ENCODE data around the gene ITGAE.
A peak's percentile ranks its signal among the peaks of the same experiment; 100 is the strongest.
"Not testable (repeated sequence)": the region's sequence is repeated elsewhere in the genome, so short reads cannot be mapped to it uniquely, and the experiment has no call there.

Gene ITGAE

GRCh38 chr17:3795390-3796102 is 5.4 kb downstream of the ITGAE start:
- DNase-seq (ENCODE audit: low read depth) = no peak

GRCh38 chr17:3794557-3795389 is 6.2 kb downstream of the ITGAE start:
- peak; percentile 49 for DNase-seq (ENCODE audit: low read depth)

GRCh38 chr17:3794152-3794551 is 6.8 kb downstream of the ITGAE start:
- DNase-seq (ENCODE audit: low read depth) = not testable (repeated sequence)

GRCh38 chr17:3793258-3793657 is 7.7 kb downstream of the ITGAE start:
- not testable (repeated sequence) for DNase-seq (ENCODE audit: low read depth)

GRCh38 chr17:3792481-3792880 is 8.5 kb downstream of the ITGAE start:
- DNase-seq (ENCODE audit: low read depth) = no peak

GRCh38 chr17:3788200-3788599 is 12.8 kb downstream of the ITGAE start:
- no peak for DNase-seq (ENCODE audit: low read depth)

- DNase-seq (ENCODE audit: low read depth) = not testable (repeated sequence)
Measured at GRCh38 chr17:3785323-3785722, 15.7 kb downstream of the ITGAE start.

GRCh38 chr17:3782751-3783150 is 18.2 kb downstream of the ITGAE start:
- DNase-seq (ENCODE audit: low read depth) = no peak

GRCh38 chr17:3780986-3781385 is 20.0 kb downstream of the ITGAE start:
- no peak for DNase-seq (ENCODE audit: low read depth)

GRCh38 chr17:3777366-3778120 is 23.4 kb downstream of the ITGAE start:
- no peak for DNase-seq (ENCODE audit: low read depth)

- DNase-seq (ENCODE audit: low read depth) = no peak
Measured at GRCh38 chr17:3773966-3774365, 27.0 kb downstream of the ITGAE start.

GRCh38 chr17:3773511-3773910 is 27.5 kb downstream of the ITGAE start:
- DNase-seq (ENCODE audit: low read depth) = peak; percentile 43

GRCh38 chr17:3772764-3773163 is 28.2 kb downstream of the ITGAE start:
- no peak for DNase-seq (ENCODE audit: low read depth)

- DNase-seq (ENCODE audit: low read depth) = peak; percentile 16
Measured at GRCh38 chr17:3771140-3771539, 29.8 kb downstream of the ITGAE start.

- DNase-seq (ENCODE audit: low read depth) = no peak
Measured at GRCh38 chr17:3770466-3770865, 30.5 kb downstream of the ITGAE start.

GRCh38 chr17:3768769-3769168 is 32.2 kb downstream of the ITGAE start:
- DNase-seq (ENCODE audit: low read depth) = no peak

GRCh38 chr17:3768341-3768740 is 32.6 kb downstream of the ITGAE start:
- no peak for DNase-seq (ENCODE audit: low read depth)

GRCh38 chr17:3766779-3767178 is 34.2 kb downstream of the ITGAE start:
- DNase-seq (ENCODE audit: low read depth) = no peak

- DNase-seq (ENCODE audit: low read depth) = no peak
Measured at GRCh38 chr17:3765981-3766380, 35.0 kb downstream of the ITGAE start.

GRCh38 chr17:3763777-3764170 is 37.2 kb downstream of the ITGAE start:
- no peak for DNase-seq (ENCODE audit: low read depth)

GRCh38 chr17:3762922-3763776 is 37.8 kb downstream of the ITGAE start:
- no peak for DNase-seq (ENCODE audit: low read depth)

- DNase-seq (ENCODE audit: low read depth) = no peak
Measured at GRCh38 chr17:3761918-3762380, 39.0 kb downstream of the ITGAE start.
